Measurements from ENCODE around the gene SPAG6. TPM values are rescaled to one million over a fixed set of nuclear protein-coding genes. Genes with fewer than 3 reads are reported as not detected.

Gene SPAG6
- total and polyA plus RNA-seq, 8 donors = 1.4 to 14.0 (median 7.4) TPM; not detected in 1

- Histone ChIP-seq H3K4me3 (peak overlapping the region in 1 of 2 donors; percentile 47), H3K27ac (no peak overlapping the region), H3K4me1 (peaks cover 13 to 44% of the 10 kb centered on the region in 2 donors), H3K27me3 (peaks cover 12 to 37% of the 10 kb centered on the region in 2 donors), H3K9me3 (no peaks in the 10 kb centered on the region), H3K36me3 (peaks cover 0 to 17% of the 10 kb centered on the region in 2 donors)
- intact Hi-C loops (cut with DNase I) = loop anchor here in 1 of 2 donors (10.0 kb wide), 1 partner anchor 70 kb away; no protein-coding TSS in a partner anchor
- no peak for TF ChIP-seq CTCF (IDR thresholded peaks at IDR 0.05)
- DNase-seq = no peak
- ATAC-seq = no peak
These were observed 20.9 kb upstream of the SPAG6 start for GRCh38 chr10:22324413-22324812.

GRCh38 chr10:22324893-22325271, 20.4 kb upstream of the SPAG6 start:
- Histone ChIP-seq H3K36me3 (peaks cover 0 to 22% of the 10 kb centered on the region in 2 donors), H3K9me3 (no peaks in the 10 kb centered on the region), H3K27ac (no peak overlapping the region), H3K27me3 (peaks cover 12 to 37% of the 10 kb centered on the region in 2 donors), H3K4me1 (peaks cover 13 to 40% of the 10 kb centered on the region in 2 donors), H3K4me3 (peak overlapping the region; percentile 47 to 60)
- DNase-seq (no peak), ATAC-seq (no peak)
- TF ChIP-seq CTCF (IDR thresholded peaks at IDR 0.05) = no peak
- intact Hi-C loops (cut with DNase I) = loop anchor here in 1 of 2 donors (10.0 kb wide), 1 partner anchor 70 kb away; no protein-coding TSS in a partner anchor

GRCh38 chr10:22325272-22326144, 19.8 kb upstream of the SPAG6 start:
- Histone ChIP-seq H3K27me3 (peaks cover 12 to 37% of the 10 kb centered on the region in 2 donors), H3K9me3 (no peaks in the 10 kb centered on the region), H3K27ac (peak overlapping the region; percentile 45 to 63), H3K4me3 (peak overlapping the region; percentile 47 to 60), H3K36me3 (peaks cover 0 to 26% of the 10 kb centered on the region in 2 donors), H3K4me1 (peaks cover 13 to 36% of the 10 kb centered on the region in 2 donors)
- TF ChIP-seq CTCF (IDR thresholded peaks at IDR 0.05) = no peak
- peak; percentile 62 for ATAC-seq
- intact Hi-C loops (cut with DNase I) = loop anchor here in 1 of 2 donors (10.0 kb wide), 1 partner anchor 71 kb away; no protein-coding TSS in a partner anchor
- DNase-seq = peak; percentile 67 to 91 (median 79)

GRCh38 chr10:22326145-22326702, 19.1 kb upstream of the SPAG6 start:
- intact Hi-C loops (cut with DNase I) = loop anchor here in 1 of 2 donors (10.0 kb wide), 1 partner anchor 71 kb away; no protein-coding TSS in a partner anchor
- TF ChIP-seq CTCF (IDR thresholded peaks at IDR 0.05) = no peak
- ATAC-seq = no peak
- Histone ChIP-seq H3K4me1 (peaks cover 13 to 36% of the 10 kb centered on the region in 2 donors), H3K9me3 (no peaks in the 10 kb centered on the region), H3K4me3 (peak overlapping the region; percentile 47 to 60), H3K36me3 (peaks cover 0 to 26% of the 10 kb centered on the region in 2 donors), H3K27ac (peak overlapping the region; percentile 45 to 63), H3K27me3 (peaks cover 12 to 36% of the 10 kb centered on the region in 2 donors)
- no peak for DNase-seq

GRCh38 chr10:22329150-22329549, 16.1 kb upstream of the SPAG6 start:
- no peak for TF ChIP-seq CTCF (IDR thresholded peaks at IDR 0.05)
- H3K27ac ChIP-seq = no peak overlapping the region

More at GRCh38 chr10:22329150-22329549, 16.1 kb upstream of the SPAG6 start:
- Histone ChIP-seq H3K36me3 (peaks cover 0 to 26% of the 10 kb centered on the region in 2 donors), H3K9me3 (no peaks in the 10 kb centered on the region), H3K27me3 (peaks cover 4 to 26% of the 10 kb centered on the region in 2 donors), H3K4me3 (no peak overlapping the region), H3K4me1 (peaks cover 6 to 30% of the 10 kb centered on the region in 2 donors)
- ATAC-seq (no peak), DNase-seq (no peak)
- intact Hi-C loops (cut with DNase I) = loop anchor here in 1 of 2 donors (10.0 kb wide), 1 partner anchor 74 kb away; no protein-coding TSS in a partner anchor
